NCI-H226 (cell line): ENCODE data around the gene EIF3J.
"Not testable (repeated sequence)": the region's sequence is repeated elsewhere in the genome, so short reads cannot be mapped to it uniquely, and the experiment has no call there.

ENCODE experiments used
- DNase-seq: peaks from one replicate; pipeline ENCODE4 v3.0.0-alpha.2; 2015

EIF3J gene

DNA sequence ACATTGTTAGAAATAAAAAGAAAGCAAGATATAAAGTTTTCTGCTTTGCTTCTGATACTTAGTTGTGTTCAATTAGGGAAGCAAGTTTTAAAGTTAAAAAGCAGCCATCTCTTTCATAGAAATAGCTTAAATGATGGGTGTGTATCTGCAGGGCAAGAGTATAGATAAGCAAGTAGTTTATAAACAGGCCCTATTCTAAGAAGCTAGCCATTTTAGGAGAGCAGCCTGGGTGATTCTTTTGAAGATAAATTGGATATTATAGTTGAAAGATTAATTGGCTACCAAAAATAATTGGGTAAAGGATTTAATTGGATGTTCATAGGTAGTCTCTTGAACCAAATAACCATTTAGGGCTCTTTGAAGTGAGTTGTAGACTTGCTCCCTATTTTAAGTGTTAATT, 5.6 kb downstream of the EIF3J start:
- no peak for DNase-seq

DNA sequence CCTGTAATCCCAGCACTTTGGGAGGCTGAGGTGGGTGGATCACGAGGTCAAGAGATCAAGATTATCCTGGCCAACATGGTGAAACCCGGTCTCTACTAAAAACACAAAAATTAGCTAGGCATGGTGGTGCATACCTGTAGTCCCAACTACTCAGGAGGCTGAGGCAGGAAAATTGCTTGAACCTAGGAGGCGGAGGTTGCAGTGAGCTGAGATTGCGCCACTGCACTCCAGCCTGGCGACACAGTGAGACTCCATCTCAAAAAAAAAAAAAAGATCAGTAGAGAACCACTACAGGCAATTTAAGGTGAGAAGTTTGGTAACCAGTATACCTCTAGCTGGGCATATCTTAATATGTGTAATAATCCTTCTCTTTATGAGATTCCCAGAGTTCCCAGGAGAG, 7.8 kb downstream of the EIF3J start:
- DNase-seq, result not testable (repeated sequence)

DNA sequence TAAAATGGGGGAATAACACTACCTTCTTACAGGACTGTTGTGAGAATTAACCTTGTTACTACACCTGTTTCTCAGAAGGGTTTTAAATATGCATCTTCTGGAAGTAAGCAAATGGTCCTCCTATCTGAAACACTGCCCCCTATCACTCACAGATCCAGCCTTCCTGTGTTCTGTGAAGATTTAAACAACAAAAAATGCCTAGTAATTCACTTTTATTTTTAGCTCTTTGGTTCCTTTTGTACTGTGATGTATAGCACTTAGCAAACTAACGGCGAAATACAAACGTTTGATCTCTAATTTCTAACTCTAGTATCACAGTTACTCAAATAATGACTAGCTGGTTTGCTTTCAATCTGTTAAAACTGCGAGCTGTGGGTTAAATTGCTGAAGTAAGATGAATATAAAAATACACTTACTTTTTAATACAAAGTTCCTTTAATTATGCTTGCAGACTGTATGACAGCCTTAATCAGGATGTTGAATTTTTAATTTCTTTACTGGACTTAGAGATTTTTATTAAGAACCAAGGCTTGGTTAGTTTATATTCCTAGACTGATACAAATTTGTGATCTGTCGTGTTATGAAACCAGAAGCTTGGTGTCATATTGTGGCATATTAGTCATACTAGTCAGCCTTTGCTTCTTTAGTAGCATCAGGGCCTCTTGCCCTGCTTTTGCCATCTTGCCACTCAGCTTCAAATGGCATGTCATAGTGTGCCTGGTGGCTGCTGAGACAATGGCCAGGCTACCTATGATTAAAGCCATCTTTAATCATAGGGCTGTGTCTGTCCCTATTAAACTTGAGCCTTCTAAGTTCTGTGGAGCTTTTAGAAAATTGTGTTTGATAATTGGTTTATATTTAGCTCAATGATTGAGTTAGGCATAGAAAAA, 9.2 kb downstream of the EIF3J start:
- no peak for DNase-seq

DNA sequence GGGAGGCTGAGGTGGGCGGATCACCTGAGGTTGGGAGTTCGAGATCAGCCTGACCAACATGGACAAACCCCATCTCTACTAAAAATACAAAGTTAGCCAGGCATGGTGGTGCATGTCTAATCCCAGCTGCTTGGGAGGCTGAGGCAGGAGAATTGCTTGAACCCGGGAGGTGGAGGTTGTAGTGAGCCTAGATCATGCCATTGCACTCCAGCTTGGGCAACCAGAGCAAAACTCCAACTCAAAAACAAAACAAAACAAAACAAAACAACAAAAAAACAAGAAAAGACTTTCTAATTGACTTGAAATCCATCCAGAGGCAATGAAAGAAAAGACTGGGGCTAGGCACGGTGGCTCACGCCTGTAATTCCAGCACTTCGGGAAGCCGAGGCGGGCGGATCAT, 12.2 kb downstream of the EIF3J start:
- not testable (repeated sequence) for DNase-seq

DNA sequence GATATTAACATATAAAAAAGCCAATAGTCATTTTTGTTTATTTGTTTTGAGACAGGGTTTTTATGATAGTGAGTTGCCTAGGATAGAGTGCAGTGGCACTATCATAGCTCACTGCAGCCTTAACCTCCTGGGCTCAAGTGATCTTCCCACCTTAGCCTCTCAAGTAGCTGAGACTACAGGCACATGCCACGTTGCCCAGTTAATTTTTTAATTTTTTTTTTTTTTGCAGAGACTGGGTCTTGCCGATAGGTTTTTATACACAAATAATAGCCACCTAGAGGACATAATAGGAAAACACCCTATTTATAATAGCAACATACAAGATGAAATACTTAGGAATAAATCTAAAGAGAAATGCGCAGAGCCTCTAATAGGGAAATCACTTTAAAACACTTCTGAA, 13.3 kb downstream of the EIF3J start:
- no peak for DNase-seq

DNA sequence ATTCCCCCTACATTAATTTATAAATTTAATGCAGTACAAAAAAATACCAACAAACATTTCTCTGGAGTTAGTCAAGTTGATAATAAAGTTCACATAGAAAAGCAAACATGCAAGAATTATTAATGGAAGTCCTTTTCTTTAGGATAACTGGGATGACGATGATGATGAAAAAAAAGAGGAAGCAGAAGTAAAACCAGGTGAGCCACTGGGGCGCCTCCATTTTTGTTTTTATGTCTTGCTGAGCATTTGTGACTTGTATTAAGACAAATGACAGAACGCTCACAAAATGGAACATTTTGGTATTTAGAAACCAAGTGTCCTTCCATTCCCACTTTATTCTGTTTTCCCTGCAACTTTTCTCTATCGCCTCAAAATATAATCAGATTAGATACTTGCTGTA, 13.8 kb downstream of the EIF3J start:
- no peak for DNase-seq

DNA sequence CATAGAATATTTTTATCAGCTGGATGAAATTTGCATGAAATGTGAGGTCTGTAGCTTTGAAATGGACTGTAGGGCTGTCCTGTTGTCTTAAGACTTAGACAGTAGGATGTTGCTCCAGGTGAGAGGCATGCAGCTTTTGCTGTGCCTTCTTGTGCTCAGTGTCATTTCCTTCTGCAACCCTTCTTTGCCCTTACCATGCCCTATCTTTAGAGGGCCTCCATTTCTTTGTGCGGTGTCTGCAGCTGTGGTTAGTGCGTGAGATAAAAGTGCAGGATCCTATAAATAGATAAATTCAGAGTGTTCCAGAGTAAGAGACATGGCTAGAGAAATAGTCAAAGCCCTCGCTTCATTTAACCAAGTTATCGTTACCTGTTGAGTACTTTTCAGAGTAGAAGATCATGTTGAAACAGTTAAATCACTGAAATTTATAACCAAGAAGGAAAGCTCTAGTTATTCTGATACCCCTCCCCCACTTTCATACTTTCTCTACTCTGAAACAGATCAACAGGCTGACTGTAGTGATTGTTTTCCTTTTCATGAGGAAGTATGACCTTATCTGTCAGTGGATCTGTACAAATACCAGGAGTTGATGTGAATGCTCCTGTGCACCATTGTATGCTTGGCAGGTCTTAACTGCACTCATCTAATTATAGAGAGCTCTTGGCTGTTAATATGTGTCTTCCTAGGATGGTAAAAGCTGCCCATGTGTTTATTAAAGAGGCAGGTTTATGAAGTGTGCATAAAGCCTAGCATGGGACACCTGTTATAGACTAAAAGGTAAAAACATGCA, 18.2 kb downstream of the EIF3J start:
- no peak for DNase-seq

DNA sequence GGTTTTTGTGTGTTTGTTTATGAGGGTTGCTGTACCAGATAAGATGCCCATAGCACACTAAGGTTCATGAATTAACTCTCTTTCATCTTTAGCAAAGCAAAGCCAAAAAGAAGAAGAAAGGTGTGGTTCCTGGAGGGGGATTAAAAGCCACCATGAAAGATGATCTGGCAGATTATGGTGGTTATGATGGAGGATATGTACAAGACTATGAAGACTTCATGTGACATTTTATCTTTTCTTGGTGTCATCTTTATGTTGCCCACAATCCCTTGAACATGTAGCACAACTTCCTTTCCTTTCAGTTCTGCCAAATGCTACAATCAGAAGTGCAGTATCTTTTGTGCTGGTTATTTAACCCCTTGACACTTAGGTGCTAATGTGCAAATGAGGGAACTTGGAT, 24.0 kb downstream of the EIF3J start:
- not testable (repeated sequence) for DNase-seq

DNA sequence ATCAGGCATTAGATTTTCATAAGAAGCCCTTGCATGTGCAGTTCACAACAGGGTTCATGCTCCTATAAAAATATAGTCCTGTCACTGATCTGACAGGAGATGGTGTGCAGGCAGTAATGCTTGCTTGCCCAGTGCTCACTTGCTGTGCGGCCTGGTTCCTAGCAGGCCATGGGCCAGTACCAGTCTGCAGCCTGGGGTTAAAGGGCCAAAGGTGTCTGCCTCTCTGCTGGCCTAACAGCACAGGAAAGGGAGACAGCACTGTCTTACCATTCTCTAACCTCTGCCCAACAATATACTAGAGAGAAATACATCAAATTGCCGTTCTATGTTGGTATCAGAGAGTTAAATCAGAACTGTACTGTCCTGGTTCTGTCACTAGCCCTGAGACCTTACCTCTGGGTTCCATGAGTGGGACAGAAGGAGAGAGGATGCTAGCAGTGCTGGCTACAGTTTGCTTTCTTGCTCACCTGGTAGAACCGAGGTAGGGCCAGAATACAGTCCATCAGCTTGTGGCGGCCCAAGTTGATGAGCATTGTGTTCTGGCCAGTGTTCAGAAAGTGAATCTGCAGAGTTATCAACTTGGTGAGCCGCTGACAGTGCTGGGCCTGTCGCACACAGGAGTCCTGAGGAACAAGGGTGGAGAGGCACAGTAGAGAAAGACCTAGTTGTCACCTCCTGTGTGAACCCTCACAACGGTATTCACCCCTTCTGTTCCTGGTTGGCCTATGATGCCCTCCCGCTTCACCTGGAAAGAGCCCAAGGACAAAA, 28.6 kb downstream of the EIF3J start:
- no peak for DNase-seq

DNA sequence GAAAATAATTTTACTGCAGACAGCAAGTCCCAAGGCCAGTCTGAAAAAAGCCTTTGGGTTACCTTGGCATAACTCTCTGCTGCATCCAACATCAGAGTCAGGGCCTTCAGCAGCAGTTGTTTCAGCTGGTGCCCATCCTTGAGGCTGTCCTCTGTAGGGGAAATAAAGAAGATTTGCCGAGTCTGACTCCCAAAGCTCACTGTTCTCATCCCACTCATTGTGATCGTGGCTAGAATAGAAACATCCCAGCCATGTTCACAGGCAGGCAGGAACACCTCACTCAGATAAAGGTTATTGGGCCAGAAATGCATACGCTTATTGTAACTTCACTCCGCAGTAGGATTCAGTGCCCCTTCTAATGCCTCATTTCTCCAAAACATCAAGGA, 29.2 kb downstream of the EIF3J start:
- DNase-seq, result no peak

DNA sequence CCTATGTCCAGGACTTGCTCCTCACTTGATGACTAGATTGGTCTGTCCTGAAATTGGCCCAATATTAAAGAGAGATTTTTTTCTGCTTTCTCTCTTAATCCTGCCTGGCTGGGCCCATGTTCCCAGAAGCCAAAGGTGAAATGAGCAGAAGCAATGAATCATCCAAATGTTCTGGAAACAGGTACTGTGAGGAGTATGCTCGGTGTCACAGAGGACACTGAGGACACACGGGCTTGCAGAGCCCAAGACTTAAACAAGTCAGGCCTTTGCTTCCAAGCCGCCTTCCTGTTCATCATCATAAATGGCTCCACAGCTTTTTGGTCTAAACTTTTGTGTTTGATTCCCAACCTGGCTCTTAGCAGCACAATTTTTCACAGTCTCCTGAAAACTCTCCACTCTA, 31.4 kb downstream of the EIF3J start:
- no peak for DNase-seq

DNA sequence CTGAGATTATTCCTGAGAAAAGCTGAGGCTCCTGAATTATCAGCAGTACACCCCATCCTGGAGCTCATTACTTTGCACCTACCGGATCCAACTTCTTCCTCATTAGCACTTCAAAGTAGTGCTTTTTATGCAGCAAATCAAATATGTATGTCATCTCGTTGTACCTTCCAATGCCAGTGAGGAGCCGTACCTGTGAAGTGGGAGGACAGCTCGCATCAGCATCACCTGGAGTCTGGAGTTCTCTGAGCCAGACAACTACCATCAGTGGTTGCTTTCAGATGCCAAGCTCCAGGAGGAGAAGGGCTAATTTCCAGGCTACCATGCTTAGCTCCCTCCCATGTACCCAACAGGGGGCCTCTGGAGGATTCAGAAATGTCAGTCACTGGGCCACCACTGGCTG, 32.4 kb downstream of the EIF3J start:
- DNase-seq, result no peak

DNA sequence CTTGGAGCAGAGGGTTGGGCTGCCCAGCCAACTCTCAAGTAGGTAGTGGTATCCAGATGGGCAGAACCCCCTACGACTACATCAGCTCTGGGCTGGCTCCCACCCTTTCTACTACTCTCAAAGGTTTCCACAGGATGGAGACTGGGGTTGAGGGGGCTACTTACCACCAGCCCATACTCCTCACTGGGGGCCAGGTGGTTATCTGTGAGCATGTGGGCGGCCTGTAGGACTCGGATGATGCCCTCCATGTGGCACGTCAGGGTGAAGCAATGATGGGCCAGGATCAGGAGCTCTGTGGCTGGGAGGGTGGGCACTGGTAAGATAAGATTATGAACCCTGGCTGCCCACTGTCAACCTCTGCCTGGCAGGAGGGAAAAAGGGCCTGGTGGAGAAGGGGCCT, 33.4 kb downstream of the EIF3J start:
- no peak for DNase-seq

DNA sequence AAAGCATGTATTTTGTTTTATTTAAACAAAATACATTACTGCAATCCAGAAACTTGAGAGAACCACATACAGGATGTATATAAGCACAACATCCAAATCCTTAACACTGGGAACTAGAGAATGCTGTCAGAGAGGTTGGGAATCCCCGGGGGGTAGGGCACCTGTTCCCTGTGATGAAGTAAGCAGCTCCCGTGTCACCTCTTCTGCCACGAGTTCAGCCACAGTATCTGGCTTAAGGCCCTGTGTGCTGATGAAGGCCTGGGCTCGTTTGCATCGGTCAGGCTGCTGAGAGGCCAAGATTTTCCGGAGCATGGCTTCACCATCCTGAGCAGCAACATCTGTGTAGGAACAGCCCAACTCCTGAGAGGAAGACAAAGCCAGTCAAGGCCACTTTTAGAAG, 36.4 kb downstream of the EIF3J start:
- no peak for DNase-seq

DNA sequence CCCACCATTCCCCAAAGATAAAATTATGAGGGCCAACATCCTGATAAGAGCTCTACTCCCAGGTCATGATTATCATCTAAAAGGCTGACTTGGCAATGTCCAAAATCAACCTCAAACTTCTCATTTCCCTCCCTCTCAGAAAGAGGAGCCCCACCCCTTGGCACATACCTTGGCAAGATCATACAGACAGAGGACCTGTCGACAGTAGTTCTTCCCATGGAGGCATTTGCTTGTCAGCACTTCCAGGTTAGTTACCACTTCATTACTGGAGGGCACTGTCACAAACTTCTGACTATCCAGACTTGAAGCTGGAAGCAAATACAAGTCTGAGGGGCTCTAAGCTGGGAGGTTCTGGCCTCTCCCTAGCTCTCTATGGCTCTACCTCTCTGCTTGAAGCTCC, 37.8 kb downstream of the EIF3J start:
- no peak for DNase-seq

DNA sequence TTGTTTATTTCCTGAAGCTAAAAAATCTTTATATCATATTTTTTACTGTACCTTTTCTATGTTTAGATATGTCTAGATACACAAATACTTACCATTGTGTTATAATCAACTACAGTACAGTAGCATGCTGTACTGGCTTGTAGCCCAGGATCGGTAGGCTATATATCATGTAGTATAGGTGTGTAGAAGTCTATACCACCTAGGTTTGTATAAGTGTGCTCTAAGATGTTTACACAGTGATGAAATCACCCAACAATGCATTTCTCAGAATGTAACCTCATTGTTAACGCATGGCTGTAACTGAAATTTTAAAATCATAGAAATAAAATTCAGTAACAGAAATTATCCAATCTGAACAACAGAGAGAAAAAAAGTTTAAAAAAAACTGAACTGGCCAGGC, 43.2 kb downstream of the EIF3J start:
- no peak for DNase-seq

DNA sequence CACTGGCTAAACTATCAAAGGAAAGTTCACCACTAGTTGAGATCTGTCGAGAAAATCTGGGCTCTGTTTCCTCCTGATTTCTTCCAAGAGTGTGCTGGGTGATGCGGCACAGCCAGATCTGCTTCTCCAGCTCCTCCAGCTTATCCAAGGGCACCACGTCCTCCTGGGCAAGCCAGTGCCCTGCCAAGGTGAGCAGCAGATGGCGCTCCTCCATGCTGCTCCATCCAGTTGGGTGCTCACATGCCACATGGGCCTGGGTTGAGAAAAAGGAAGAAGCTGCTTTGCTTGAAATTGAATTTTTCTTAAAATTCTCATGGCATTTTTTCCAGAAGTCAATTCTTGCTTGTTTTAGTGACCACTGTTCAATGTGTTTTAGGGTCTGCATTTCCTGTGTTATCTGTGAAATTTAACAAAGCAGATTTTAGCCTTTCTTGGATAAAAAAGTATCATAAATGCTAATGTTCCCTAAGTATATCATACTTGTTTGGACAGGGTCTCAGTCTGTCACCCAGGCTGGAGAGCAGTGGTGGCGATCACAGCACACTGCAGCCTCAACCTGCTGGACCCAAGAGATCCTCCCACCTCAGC, 47.3 kb downstream of the EIF3J start:
- DNase-seq, result peak; percentile 34

DNA sequence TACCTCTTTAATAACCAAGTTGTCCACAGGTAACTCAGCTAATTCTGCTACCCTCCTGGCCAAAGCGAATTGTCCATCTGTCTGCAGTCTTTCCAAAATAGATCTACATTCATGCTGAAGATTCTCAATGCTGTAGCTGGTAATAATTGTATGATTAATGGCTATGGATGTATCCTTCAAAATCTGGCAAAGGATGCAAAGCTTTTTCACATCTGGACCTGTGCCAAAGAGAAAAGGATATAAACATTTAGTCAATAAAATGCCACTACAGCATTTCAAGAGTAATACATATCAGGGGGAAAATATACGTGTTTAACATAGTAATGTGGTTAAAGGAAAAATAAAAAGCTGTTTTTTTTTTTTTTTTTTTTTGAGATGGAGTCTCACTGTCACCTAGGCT, 48.7 kb downstream of the EIF3J start:
- DNase-seq, result no peak

DNA sequence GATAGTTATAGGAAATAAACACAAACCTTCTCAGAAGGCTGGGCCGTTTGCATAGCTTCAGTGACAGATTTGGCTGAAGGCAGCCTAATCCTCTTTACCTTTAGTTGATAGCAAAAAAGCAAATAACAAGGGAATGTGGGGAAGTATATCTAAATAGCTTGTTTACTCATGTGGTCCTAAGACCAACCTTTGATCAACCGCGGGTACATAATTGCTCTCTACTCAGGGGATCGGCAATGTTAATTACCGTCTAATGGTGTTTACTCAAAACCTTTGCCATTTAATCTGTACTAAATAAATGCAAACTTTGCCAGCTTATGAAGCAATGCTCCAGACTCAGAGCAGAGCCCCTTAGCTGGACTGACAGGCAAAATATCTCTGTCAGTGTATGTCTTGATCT, 51.6 kb downstream of the EIF3J start:
- no peak for DNase-seq

DNA sequence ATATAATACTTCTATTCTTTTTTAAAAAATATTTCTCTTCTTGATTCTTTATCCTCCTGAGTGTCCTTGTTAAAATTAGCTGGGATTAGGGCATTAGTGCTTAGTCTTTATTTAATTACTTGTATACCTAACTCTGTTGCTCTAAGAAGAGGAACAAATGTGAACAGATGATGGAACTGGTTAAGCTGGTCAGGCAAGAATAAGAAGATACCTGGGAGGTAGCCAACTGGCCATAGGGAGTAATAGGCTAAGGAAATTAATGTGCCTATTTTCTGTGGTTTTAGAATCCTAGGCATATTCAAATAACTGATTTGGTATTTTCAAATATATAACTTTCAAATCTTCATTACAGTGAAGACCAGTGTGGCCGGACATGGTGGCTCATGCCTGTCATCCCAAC, 54.4 kb downstream of the EIF3J start:
- DNase-seq, result no peak

DNA sequence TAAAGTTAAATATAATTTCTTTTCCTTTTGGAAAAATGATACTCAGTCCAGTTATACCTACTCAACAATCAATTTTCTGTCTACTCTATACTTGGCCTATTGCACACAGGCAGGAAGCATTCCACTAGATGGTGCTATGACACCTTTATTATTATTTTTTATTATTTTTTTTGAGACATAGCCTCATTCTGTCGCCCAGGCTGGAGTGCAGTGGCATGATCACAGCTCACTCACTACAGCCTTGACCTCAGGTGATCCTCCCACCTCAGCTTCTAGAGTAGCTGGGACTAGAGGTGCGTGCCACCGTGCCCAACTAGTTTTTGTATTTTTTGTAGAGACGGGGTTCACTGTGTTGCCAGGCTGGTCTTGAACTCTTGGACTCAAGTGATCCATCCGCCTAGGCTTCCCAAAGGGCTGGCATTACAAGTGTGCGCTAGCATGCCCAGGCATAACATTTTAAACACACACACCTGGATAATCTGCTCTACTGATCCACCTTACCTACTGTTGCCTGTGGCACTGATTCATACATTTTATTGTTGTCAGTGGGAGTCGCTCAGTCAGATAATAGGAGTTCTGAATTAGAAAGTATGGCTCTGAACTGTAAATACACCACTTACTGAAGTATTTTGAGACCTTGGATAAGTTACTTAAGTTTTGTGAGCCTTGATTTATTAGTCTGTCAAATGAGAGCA, 56.2 kb downstream of the EIF3J start:
- no peak for DNase-seq

DNA sequence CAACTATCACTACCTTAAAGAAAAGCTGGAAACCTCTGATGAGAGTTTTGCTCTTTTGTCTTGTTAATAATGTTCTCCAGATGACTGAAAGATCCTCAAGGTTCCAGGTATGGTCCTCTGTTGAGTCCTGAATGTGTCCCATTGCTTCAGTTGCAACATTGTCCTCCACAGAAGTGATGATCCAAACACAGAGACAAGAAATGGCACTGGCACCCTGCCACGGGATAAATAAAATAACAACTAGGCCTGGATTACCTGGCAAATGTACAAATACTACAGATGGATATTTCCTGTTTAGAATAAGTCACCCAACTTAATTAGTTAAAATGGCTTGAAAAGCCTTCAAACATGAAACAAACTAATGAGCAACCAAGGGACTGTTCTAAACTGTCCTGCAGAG, 58.3 kb downstream of the EIF3J start:
- DNase-seq, result no peak
